Measurements from ENCODE around the gene FGD2. TPM values are rescaled to one million over a fixed set of nuclear protein-coding genes. Genes with fewer than 3 reads are reported as not detected.

The FGD2 gene
- total RNA-seq, 1 donor from 2014 or later = not detected

- no peak overlapping the region for H3K27ac Mint-ChIP-seq (ENCODE audit: unreplicated experiment)
- H3K36me3 Mint-ChIP-seq (ENCODE audit: unreplicated experiment) = no peaks in the 10 kb centered on the region
- peaks cover 10% of the 10 kb centered on the region for H3K4me1 Mint-ChIP-seq (ENCODE audit: low read depth, unreplicated experiment)
- H3K9me3 Mint-ChIP-seq (ENCODE audit: unreplicated experiment) = peaks cover 3% of the 10 kb centered on the region
- no peak for DNase-seq
- H3K4me3 Mint-ChIP-seq (ENCODE audit: unreplicated experiment) = no peak overlapping the region
- H3K27me3 Mint-ChIP-seq (ENCODE audit: unreplicated experiment) = no peaks in the 10 kb centered on the region
- TF ChIP-seq CTCF (IDR thresholded peaks at IDR 0.05; ENCODE audit: partially characterized antibody, unreplicated experiment) = no peak
Observed at GRCh38 chr6:37048403-37048850, 43.0 kb downstream of the FGD2 start.

- Mint-ChIP-seq H3K36me3 (ENCODE audit: unreplicated experiment) (no peaks in the 10 kb centered on the region), H3K9me3 (ENCODE audit: unreplicated experiment) (peaks cover 3% of the 10 kb centered on the region), H3K4me3 (ENCODE audit: unreplicated experiment) (no peak overlapping the region), H3K27me3 (ENCODE audit: unreplicated experiment) (peaks cover under 1% of the 10 kb centered on the region), H3K27ac (ENCODE audit: unreplicated experiment) (no peak overlapping the region), H3K4me1 (ENCODE audit: low read depth, unreplicated experiment) (peaks cover 10% of the 10 kb centered on the region)
- no peak for TF ChIP-seq CTCF (IDR thresholded peaks at IDR 0.05; ENCODE audit: partially characterized antibody, unreplicated experiment)
- DNase-seq = no peak
Observed at GRCh38 chr6:37048851-37049757, 43.6 kb downstream of the FGD2 start.

- no peaks in the 10 kb centered on the region for H3K36me3 Mint-ChIP-seq (ENCODE audit: unreplicated experiment)
- H3K9me3 Mint-ChIP-seq (ENCODE audit: unreplicated experiment) = peaks cover 4% of the 10 kb centered on the region
- H3K4me1 Mint-ChIP-seq (ENCODE audit: low read depth, unreplicated experiment) = peaks cover 10% of the 10 kb centered on the region
- H3K27ac Mint-ChIP-seq (ENCODE audit: unreplicated experiment) = no peak overlapping the region
- no peak overlapping the region for H3K4me3 Mint-ChIP-seq (ENCODE audit: unreplicated experiment)
- no peak for DNase-seq
- TF ChIP-seq CTCF (IDR thresholded peaks at IDR 0.05; ENCODE audit: partially characterized antibody, unreplicated experiment) = no peak
- peaks cover 6% of the 10 kb centered on the region for H3K27me3 Mint-ChIP-seq (ENCODE audit: unreplicated experiment)
Observed at GRCh38 chr6:37049758-37050044, 44.2 kb downstream of the FGD2 start.

GRCh38 chr6:37050045-37050853 is 44.8 kb downstream of the FGD2 start:
- Mint-ChIP-seq H3K4me3 (ENCODE audit: unreplicated experiment) (no peak overlapping the region), H3K9me3 (ENCODE audit: unreplicated experiment) (peaks cover 4% of the 10 kb centered on the region), H3K4me1 (ENCODE audit: low read depth, unreplicated experiment) (peaks cover 10% of the 10 kb centered on the region), H3K36me3 (ENCODE audit: unreplicated experiment) (no peaks in the 10 kb centered on the region), H3K27ac (ENCODE audit: unreplicated experiment) (peak overlapping the region; percentile 86), H3K27me3 (ENCODE audit: unreplicated experiment) (peaks cover 8% of the 10 kb centered on the region)
- DNase-seq = no peak
- no peak for TF ChIP-seq CTCF (IDR thresholded peaks at IDR 0.05; ENCODE audit: partially characterized antibody, unreplicated experiment)

GRCh38 chr6:37050854-37051137 is 45.3 kb downstream of the FGD2 start:
- Mint-ChIP-seq H3K9me3 (ENCODE audit: unreplicated experiment) (peaks cover 4% of the 10 kb centered on the region), H3K27ac (ENCODE audit: unreplicated experiment) (peak overlapping the region; percentile 86), H3K36me3 (ENCODE audit: unreplicated experiment) (no peaks in the 10 kb centered on the region), H3K4me1 (ENCODE audit: low read depth, unreplicated experiment) (peaks cover 10% of the 10 kb centered on the region), H3K4me3 (ENCODE audit: unreplicated experiment) (no peak overlapping the region), H3K27me3 (ENCODE audit: unreplicated experiment) (peaks cover 8% of the 10 kb centered on the region)
- no peak for TF ChIP-seq CTCF (IDR thresholded peaks at IDR 0.05; ENCODE audit: partially characterized antibody, unreplicated experiment)
- no peak for DNase-seq

Measured in glutamatergic neuron (in vitro differentiated cells).